Activated T-cell treated with anti-CD3 and anti-CD28 coated beads, Interleukin-2, amount 50 U/mL, for 24 hours (primary cell): Measurements from ENCODE around the gene GRWD1.

Experiments
- DNase-seq: peaks from one replicate; pipeline ENCODE4 v3.0.0-alpha.2; 2020
- H3K27ac Mint-ChIP-seq: 2 replicates; pipeline ENCODE4 v1.8.0; 2020; ENCODE audit warnings: mild to moderate bottlenecking, mixed read lengths
- H3K27me3 Mint-ChIP-seq: 2 replicates; pipeline ENCODE4 v1.8.0; 2020; ENCODE audit warnings: mixed read lengths
- H3K36me3 Mint-ChIP-seq: 2 replicates; pipeline ENCODE4 v1.8.0; 2020; ENCODE audit warnings: low read depth, mixed read lengths
- H3K4me1 Mint-ChIP-seq: 2 replicates; pipeline ENCODE4 v1.8.0; 2020; ENCODE audit warnings: low read depth, mixed read lengths
- H3K4me3 Mint-ChIP-seq: 2 replicates; pipeline ENCODE4 v1.8.0; 2020; ENCODE audit warnings: mild to moderate bottlenecking, moderate library complexity, mixed read lengths
- H3K9me3 Mint-ChIP-seq: 2 replicates; pipeline ENCODE4 v1.8.0; 2020; ENCODE audit warnings: mixed read lengths

GRWD1 gene

GRCh38 chr19:48445606-48446481 is at the start of gene GRWD1:
Gene GRWD1 (plus strand): TSS chr19:48445983. CDS start chr19:48446006, 23 bp downstream.
- peaks cover 39% of the 10 kb centered on the region for H3K4me1 Mint-ChIP-seq
- H3K36me3 Mint-ChIP-seq: peaks cover 52% of the 10 kb centered on the region
- peaks cover 24% of the 10 kb centered on the region for H3K27me3 Mint-ChIP-seq
- peak within 1 kb of the TSS; percentile 96 for H3K27ac Mint-ChIP-seq
- no peaks in the 10 kb centered on the region for H3K9me3 Mint-ChIP-seq
- H3K4me3 Mint-ChIP-seq: peak within 1 kb of the TSS; percentile 93
- peak; percentile 91 for DNase-seq

GRCh38 chr19:48396016-48396823 is 49.6 kb upstream of the GRWD1 start:
- peaks cover 2% of the 10 kb centered on the region for H3K36me3 Mint-ChIP-seq
- peaks cover 46% of the 10 kb centered on the region for H3K27me3 Mint-ChIP-seq
- no peak overlapping the region for H3K27ac Mint-ChIP-seq
- peaks cover 47% of the 10 kb centered on the region for H3K4me1 Mint-ChIP-seq
- DNase-seq: no peak
- no peak overlapping the region for H3K4me3 Mint-ChIP-seq
- H3K9me3 Mint-ChIP-seq: peaks cover 6% of the 10 kb centered on the region

- peaks cover 6% of the 10 kb centered on the region for H3K9me3 Mint-ChIP-seq
- no peak for DNase-seq
- no peak overlapping the region for H3K4me3 Mint-ChIP-seq
- no peak overlapping the region for H3K27ac Mint-ChIP-seq
- H3K27me3 Mint-ChIP-seq: peaks cover 46% of the 10 kb centered on the region
- peaks cover 44% of the 10 kb centered on the region for H3K4me1 Mint-ChIP-seq
- no peaks in the 10 kb centered on the region for H3K36me3 Mint-ChIP-seq
Measured at GRCh38 chr19:48396824-48397176, 49.0 kb upstream of the GRWD1 start.

- DNase-seq: no peak
- Mint-ChIP-seq H3K4me3 (peak overlapping the region; percentile 76), H3K36me3 (no peaks in the 10 kb centered on the region), H3K9me3 (peaks cover 6% of the 10 kb centered on the region), H3K27me3 (peaks cover 46% of the 10 kb centered on the region), H3K4me1 (peaks cover 42% of the 10 kb centered on the region), H3K27ac (peak overlapping the region; percentile 53)
Measured at GRCh38 chr19:48397263-48398101, 48.3 kb upstream of the GRWD1 start.

GRCh38 chr19:48398102-48398374 is 47.7 kb upstream of the GRWD1 start:
- Mint-ChIP-seq H3K4me3 (peak overlapping the region; percentile 76), H3K4me1 (peaks cover 37% of the 10 kb centered on the region), H3K36me3 (no peaks in the 10 kb centered on the region), H3K27me3 (peaks cover 42% of the 10 kb centered on the region), H3K9me3 (peaks cover 6% of the 10 kb centered on the region), H3K27ac (peak overlapping the region; percentile 53)
- DNase-seq: no peak

GRCh38 chr19:48398375-48399235 is 47.2 kb upstream of the GRWD1 start:
- peak; percentile 93 for DNase-seq
- no peaks in the 10 kb centered on the region for H3K36me3 Mint-ChIP-seq
- H3K27ac Mint-ChIP-seq: no peak overlapping the region
- H3K4me1 Mint-ChIP-seq: peaks cover 39% of the 10 kb centered on the region
- H3K27me3 Mint-ChIP-seq: peaks cover 40% of the 10 kb centered on the region
- H3K9me3 Mint-ChIP-seq: peaks cover 6% of the 10 kb centered on the region
- H3K4me3 Mint-ChIP-seq: peak overlapping the region; percentile 31

- Mint-ChIP-seq H3K36me3 (no peaks in the 10 kb centered on the region), H3K4me1 (peaks cover 27% of the 10 kb centered on the region), H3K27ac (no peak overlapping the region), H3K9me3 (peaks cover 6% of the 10 kb centered on the region), H3K4me3 (no peak overlapping the region), H3K27me3 (peaks cover 28% of the 10 kb centered on the region)
- peak; percentile 37 for DNase-seq
Measured at GRCh38 chr19:48400018-48400742, 45.6 kb upstream of the GRWD1 start.

GRCh38 chr19:48401287-48401686 is 44.5 kb upstream of the GRWD1 start:
- Mint-ChIP-seq H3K36me3 (no peaks in the 10 kb centered on the region), H3K4me1 (peaks cover 24% of the 10 kb centered on the region), H3K27me3 (peaks cover 21% of the 10 kb centered on the region), H3K9me3 (peaks cover 6% of the 10 kb centered on the region), H3K4me3 (no peak overlapping the region), H3K27ac (peak overlapping the region; percentile 27)
- DNase-seq: no peak

GRCh38 chr19:48403606-48404005 is 42.2 kb upstream of the GRWD1 start:
- Mint-ChIP-seq H3K4me3 (no peak overlapping the region), H3K4me1 (peaks cover 14% of the 10 kb centered on the region), H3K27me3 (peaks cover 8% of the 10 kb centered on the region), H3K9me3 (peaks cover 6% of the 10 kb centered on the region), H3K36me3 (no peaks in the 10 kb centered on the region), H3K27ac (no peak overlapping the region)
- DNase-seq: peak; percentile 46

- Mint-ChIP-seq H3K9me3 (no peaks in the 10 kb centered on the region), H3K27ac (no peak overlapping the region), H3K4me1 (peaks cover 3% of the 10 kb centered on the region), H3K27me3 (peaks cover 8% of the 10 kb centered on the region), H3K36me3 (no peaks in the 10 kb centered on the region), H3K4me3 (no peak overlapping the region)
- DNase-seq: no peak
Measured at GRCh38 chr19:48405010-48405659, 40.6 kb upstream of the GRWD1 start.

- peaks cover 2% of the 10 kb centered on the region for H3K4me1 Mint-ChIP-seq
- DNase-seq: no peak
- H3K9me3 Mint-ChIP-seq: no peaks in the 10 kb centered on the region
- no peak overlapping the region for H3K4me3 Mint-ChIP-seq
- no peaks in the 10 kb centered on the region for H3K36me3 Mint-ChIP-seq
- peaks cover 8% of the 10 kb centered on the region for H3K27me3 Mint-ChIP-seq
- no peak overlapping the region for H3K27ac Mint-ChIP-seq
Measured at GRCh38 chr19:48405850-48406249, 39.9 kb upstream of the GRWD1 start.

GRCh38 chr19:48413879-48414587 is 31.8 kb upstream of the GRWD1 start:
- Mint-ChIP-seq H3K36me3 (no peaks in the 10 kb centered on the region), H3K9me3 (no peaks in the 10 kb centered on the region), H3K27ac (no peak overlapping the region), H3K4me3 (no peak overlapping the region), H3K27me3 (peaks cover 19% of the 10 kb centered on the region), H3K4me1 (peaks cover 24% of the 10 kb centered on the region)
- no peak for DNase-seq
